A549 (cell line): Measurements from ENCODE around the gene SEC63. TPM values are rescaled to one million over a fixed set of nuclear protein-coding genes. Genes with fewer than 3 reads are reported as not detected.

Experiments
- ATAC-seq, 2 experiments: fragments of 200-7000 bp in 1 of 2; fragments of >200 bp in 1 of 2; cut with Nextera tagmentation in 1 of 2; cut with Tn5 transposase in 1 of 2; 3 replicates each; pipeline versions ENCODE4 v1.8.0 to v1.9.1; 2018 to 2020; ENCODE audit warnings: mild to moderate bottlenecking in 1 of 2, moderate library complexity in 1 of 2
- CTCF ChIA-PET: fragments of 300-600 bp; sonication (Branson Sonifier 250); formaldehyde crosslinking; extraction: SDS; loops from one replicate; lab custom pipeline; 2021; ENCODE audit warnings: antibody characterized with exemption, inconsistent platforms; lab: Yijun Ruan, JAX
- POLR2A ChIA-PET: fragments of 350-600 bp; formaldehyde crosslinking; extraction: SDS; loops from one replicate; lab custom pipeline; 2021; ENCODE audit warnings: antibody characterized with exemption, inconsistent platforms; lab: Yijun Ruan, JAX
- DNase-seq, 2 experiments: peaks; one replicate each; pipeline versions ENCODE4 v3.0.0 to v3.0.0-alpha.2; 2011 to 2016; ENCODE audit warnings: low read depth in 1 of 2, low spot score in 1 of 2
- FAIRE-seq: peaks from 2 replicates; lab custom pipeline; 2011; peaks lifted over from hg19 to GRCh38; lab: Jason Lieb, UNC
- H3K27ac ChIP-seq, 2 experiments: fragments of >200 bp; sonication (Bioruptor Twin); formaldehyde crosslinking; 3 replicates each; pipeline ENCODE4 v1.5.1; 2016 to 2017
- H3K4me1 ChIP-seq: fragments of >200 bp; sonication (Bioruptor Twin); formaldehyde crosslinking; 3 replicates; pipeline ENCODE4 v1.6.1; 2016
- H3K4me2 ChIP-seq: fragments of >200 bp; sonication (Bioruptor Twin); formaldehyde crosslinking; 3 replicates; pipeline ENCODE4 v1.6.1; 2016
- H3K4me3 ChIP-seq: fragments of >200 bp; sonication (Bioruptor Twin); formaldehyde crosslinking; 3 replicates; pipeline ENCODE4 v1.5.1; 2016
- H3K9me3 ChIP-seq: fragments of >200 bp; sonication (Bioruptor Twin); formaldehyde crosslinking; 3 replicates; pipeline ENCODE4 v1.6.1; 2016
- CBX2 ChIP-seq: fragments of 200-600 bp; sonication (generic); IDR thresholded peaks from 2 replicates; pipeline ENCODE4 v1.6.1; 2016; ENCODE audit warnings: low read depth, mild to moderate bottlenecking, borderline replicate concordance
- CBX8 ChIP-seq: fragments of 200-600 bp; sonication (generic); IDR thresholded peaks from 2 replicates; pipeline ENCODE4 v1.6.1; 2016
- CEBPB ChIP-seq, 2 experiments: fragments of >200 bp in 1 of 2; sonication (Bioruptor Twin) in 1 of 2; formaldehyde crosslinking in 1 of 2; IDR thresholded peaks; 2 replicates each; pipeline ENCODE4 v1.6.1; 2012 to 2016
- CHD2 ChIP-seq: fragments of 150-350 bp; IDR thresholded peaks from 2 replicates; pipeline ENCODE4 v1.6.1; 2014; ENCODE audit warnings: low read length; ENCODE audit not compliant: partially characterized antibody
- CHD4 ChIP-seq: fragments of 200-600 bp; sonication (generic); IDR thresholded peaks from 2 replicates; pipeline ENCODE4 v1.6.1; 2016; ENCODE audit warnings: antibody characterized with exemption, mild to moderate bottlenecking, borderline replicate concordance
- EHF ChIP-seq: fragments of 250-450 bp; sonication (Bioruptor Pico); IDR thresholded peaks from 2 replicates; pipeline ENCODE4 v1.5.0; 2020; ENCODE audit warnings: mild to moderate bottlenecking
- EHMT2 ChIP-seq: fragments of 200-600 bp; sonication (generic); IDR thresholded peaks from 2 replicates; pipeline ENCODE4 v1.6.1; 2016; ENCODE audit warnings: antibody characterized with exemption, low read depth, mild to moderate bottlenecking, moderate library complexity
- ELK1 ChIP-seq: fragments of 150-350 bp; IDR thresholded peaks from 2 replicates; pipeline ENCODE4 v1.6.1; 2014; ENCODE audit warnings: low read depth, mild to moderate bottlenecking, low read length
- ESRRA ChIP-seq: fragments of 150-350 bp; IDR thresholded peaks from 2 replicates; pipeline ENCODE4 v1.6.1; 2014; ENCODE audit warnings: mild to moderate bottlenecking, low read length, borderline replicate concordance
- HES2 ChIP-seq: fragments of >200 bp; sonication (Bioruptor Twin); formaldehyde crosslinking; IDR thresholded peaks from 2 replicates; pipeline ENCODE4 v1.6.1; 2016
- HEYL ChIP-seq: fragments of 250-450 bp; sonication (Bioruptor Pico); IDR thresholded peaks from 2 replicates; pipeline ENCODE4 v1.8.0; 2021; ENCODE audit warnings: mild to moderate bottlenecking, moderate library complexity
- HMGXB4 ChIP-seq: fragments of 250-450 bp; sonication (Bioruptor Pico); IDR thresholded peaks from 2 replicates; pipeline ENCODE4 v1.5.0; 2021; ENCODE audit warnings: mild to moderate bottlenecking, moderate library complexity, borderline replicate concordance
- HOXA7 ChIP-seq: fragments of 250-450 bp; sonication (Bioruptor Pico); IDR thresholded peaks from 2 replicates; pipeline ENCODE4 v1.5.0; 2020; ENCODE audit warnings: mild to moderate bottlenecking, moderate library complexity
- HOXB13 ChIP-seq: fragments of 250-450 bp; sonication (Bioruptor Pico); IDR thresholded peaks from 2 replicates; pipeline ENCODE4 v1.5.0; 2020; ENCODE audit warnings: low read depth, mild to moderate bottlenecking, moderate library complexity
- JUNB ChIP-seq: fragments of >200 bp; sonication (Bioruptor Twin); formaldehyde crosslinking; IDR thresholded peaks from 2 replicates; pipeline ENCODE4 v1.6.1; 2016
- KDM1A ChIP-seq: fragments of 200-600 bp; sonication (generic); IDR thresholded peaks from 2 replicates; pipeline ENCODE4 v1.6.1; 2016; ENCODE audit warnings: low read depth, mild to moderate bottlenecking
- KDM5A ChIP-seq: fragments of 200-600 bp; sonication (generic); IDR thresholded peaks from 2 replicates; pipeline ENCODE4 v1.6.1; 2016; ENCODE audit warnings: antibody characterized with exemption, mild to moderate bottlenecking
- MYC ChIP-seq: IDR thresholded peaks from 2 replicates; pipeline ENCODE4 v1.6.1; 2012; ENCODE audit warnings: mild to moderate bottlenecking, inconsistent platforms, low read length, improper control_type of control experiment, borderline replicate concordance
- POLR2AphosphoS2 ChIP-seq: conservative IDR thresholded peaks from 2 replicates; pipeline ENCODE4 v1.6.1; 2012; ENCODE audit warnings: low read length, improper control_type of control experiment, inconsistent platforms
- RAD21 ChIP-seq, 2 experiments: fragments of >200 bp in 1 of 2; sonication (Bioruptor Twin) in 1 of 2; formaldehyde crosslinking in 1 of 2; IDR thresholded peaks in 1 of 2; conservative IDR thresholded peaks in 1 of 2; 2 replicates in 1 of 2; 3 replicates in 1 of 2; pipeline ENCODE4 v1.6.1; 2012 to 2018; ENCODE audit warnings: inconsistent platforms in 1 of 2
- RNF2 ChIP-seq: fragments of 200-600 bp; sonication (generic); IDR thresholded peaks from 2 replicates; pipeline ENCODE4 v1.6.1; 2016; ENCODE audit warnings: low read depth, mild to moderate bottlenecking, antibody characterized with exemption, moderate library complexity, borderline replicate concordance
- SMC3 ChIP-seq: fragments of >200 bp; sonication (Bioruptor Twin); formaldehyde crosslinking; IDR thresholded peaks from 3 replicates; pipeline ENCODE4 v1.6.1; 2018; ENCODE audit warnings: inconsistent platforms
- TFCP2L1 ChIP-seq: fragments of 250-450 bp; sonication (Bioruptor Pico); IDR thresholded peaks from 2 replicates; pipeline ENCODE4 v1.5.0; 2021; ENCODE audit warnings: mild to moderate bottlenecking
- ZSCAN20 ChIP-seq: fragments of 250-450 bp; sonication (Bioruptor Pico); IDR thresholded peaks from 2 replicates; pipeline ENCODE4 v1.8.0; 2022; ENCODE audit warnings: mild to moderate bottlenecking, moderate library complexity
- WGBS: methylation state at CpG from one replicate; pipeline ENCODE4 v1.1.6; 2017; ENCODE audit errors: missing lambda C conversion rate; 5-methylcytosine and 5-hydroxymethylcytosine counted together
- polyA plus RNA-seq, 4 experiments: library from polyadenylated mRNA; depleted of rRNA in 3 of 4; stranded (reverse); fragments of >200 nt; fragmentation: RNase III in 1 of 4; extraction: RNeasy Plus Mini Kit Qiagen cat#74134 plus additional on column Dnase treatment in 1 of 4; gene quantifications; 2 replicates in 3 of 4; 3 replicates in 1 of 4; pipeline ENCODE4 v1.2.3, GENCODE V29; 2011 to 2017
- TF ChIP-seq, protein P1 (sequence below): fragments of 450-650 bp; IDR thresholded peaks from 2 replicates; pipeline ENCODE4 v1.6.1; 2014; ENCODE audit warnings: antibody characterized with exemption

Gene SEC63
- polyA plus RNA-seq, 2 of the 4 experiments (the other 2 are of a cell fraction): 23.0 to 69.3 TPM

DNA sequence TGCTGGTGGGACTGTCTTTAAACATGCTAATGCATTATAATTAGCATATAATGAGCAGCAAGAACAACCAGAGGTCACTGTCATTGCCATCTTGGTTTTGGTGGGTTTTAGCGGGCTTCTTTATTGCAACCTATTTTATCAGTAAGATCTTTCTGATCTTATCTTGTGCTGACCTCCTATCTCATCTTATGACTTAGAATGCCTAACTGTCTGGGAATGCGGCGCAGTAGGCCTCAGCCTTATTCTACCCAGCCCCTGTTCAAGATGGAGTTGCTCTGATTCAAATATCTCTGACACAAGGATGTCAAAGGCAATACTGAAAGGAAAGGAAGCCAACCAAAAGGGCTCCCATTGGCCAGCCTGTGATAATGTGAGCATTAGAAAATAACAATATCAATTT lies 29.8 kb upstream of the SEC63 start:
- H3K4me3 ChIP-seq: no peak overlapping the region
- WGBS: 92% methylated on average over 3 of the region's 3 CpGs
- no peak for TF ChIP-seq RAD21 (conservative IDR thresholded peaks at IDR 0.05 in 1 of 2, IDR thresholded peaks at IDR 0.05 in 1 of 2)
- no peak for TF ChIP-seq CBX8
- TF ChIP-seq CBX2: no peak
- TF ChIP-seq JUNB: no peak
- no peak for TF ChIP-seq HEYL
- no peak for TF ChIP-seq KDM5A
- no peak for TF ChIP-seq SMC3
- TF ChIP-seq CHD4: no peak
- TF ChIP-seq EHF (CRISPR knock-in tag): no peak
- TF ChIP-seq KDM1A: no peak
- no peak for TF ChIP-seq HOXA7 (CRISPR knock-in tag)
- TF ChIP-seq ZSCAN20 (CRISPR knock-in tag): no peak
- TF ChIP-seq POLR2AphosphoS2: no peak
- TF ChIP-seq TFCP2L1 (CRISPR knock-in tag): no peak
- TF ChIP-seq CHD2: no peak
- no peak for TF ChIP-seq MYC
- TF ChIP-seq RNF2: no peak
- TF ChIP-seq, all 56 proteins: peak for 0
- H3K4me1 ChIP-seq: no peaks in the 10 kb centered on the region
- FAIRE-seq (no peak), ATAC-seq (no peak), DNase-seq (no peak)
- no peaks in the 10 kb centered on the region for H3K9me3 ChIP-seq
- CTCF ChIA-PET: interaction anchor here (4.8 kb wide), 1 partner anchor 7 kb away, joined by 28 read pairs; no protein-coding TSS in a partner anchor
- POLR2A ChIA-PET: no interaction called here
- no peak overlapping the region for H3K4me2 ChIP-seq
- no peak overlapping the region for H3K27ac ChIP-seq

- no peak overlapping the region for H3K4me3 ChIP-seq
- POLR2A ChIA-PET: no interaction called here
- no peak overlapping the region for H3K27ac ChIP-seq
- DNase-seq (no peak), ATAC-seq (no peak), FAIRE-seq (no peak)
- H3K4me2 ChIP-seq: no peak overlapping the region
- WGBS: 76% methylated on average over 14 of the region's 14 CpGs
- H3K4me1 ChIP-seq: no peaks in the 10 kb centered on the region
- no peaks in the 10 kb centered on the region for H3K9me3 ChIP-seq
- TF ChIP-seq, protein P1, sequence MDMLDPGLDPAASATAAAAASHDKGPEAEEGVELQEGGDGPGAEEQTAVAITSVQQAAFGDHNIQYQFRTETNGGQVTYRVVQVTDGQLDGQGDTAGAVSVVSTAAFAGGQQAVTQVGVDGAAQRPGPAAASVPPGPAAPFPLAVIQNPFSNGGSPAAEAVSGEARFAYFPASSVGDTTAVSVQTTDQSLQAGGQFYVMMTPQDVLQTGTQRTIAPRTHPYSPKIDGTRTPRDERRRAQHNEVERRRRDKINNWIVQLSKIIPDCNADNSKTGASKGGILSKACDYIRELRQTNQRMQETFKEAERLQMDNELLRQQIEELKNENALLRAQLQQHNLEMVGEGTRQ: no peak
- no peak for TF ChIP-seq ELK1
- TF ChIP-seq ESRRA: no peak
- TF ChIP-seq EHMT2: no peak
- no peak for TF ChIP-seq RAD21 (conservative IDR thresholded peaks at IDR 0.05 in 1 of 2, IDR thresholded peaks at IDR 0.05 in 1 of 2)
- TF ChIP-seq HES2: no peak
- no peak for TF ChIP-seq HOXB13 (CRISPR knock-in tag)
- no peak for TF ChIP-seq HMGXB4 (CRISPR knock-in tag)
- TF ChIP-seq EHF (CRISPR knock-in tag): no peak
- no peak for TF ChIP-seq CEBPB (IDR thresholded peaks at IDR 0.05)
- CTCF ChIA-PET: interaction anchor here (0.7 kb wide), 1 partner anchor 30 kb away, joined by 3 read pairs; no protein-coding TSS in a partner anchor
These were observed 27.7 kb upstream of the SEC63 start for GRCh38 chr6:107985701-107986100.
